Heart left ventricle (tissue), 16 donors: ENCODE measurements around the gene TSNAX. TPM values are rescaled to one million over a fixed set of nuclear protein-coding genes. Genes with fewer than 3 reads are reported as not detected.

Experiments used
- ATAC-seq, 4 donors: fragments of 200-7000 bp; cut with Tn5 transposase; one replicate each; pipeline ENCODE4 v1.9.1; 2020 to 2022; ENCODE audit warnings: moderate library complexity in 4 of 4, mild to moderate bottlenecking in 3 of 4, moderate number of reproducible peaks in 1 of 4
- DNase-seq, 5 donors: peaks; one replicate each; pipeline ENCODE4 v3.0.0-alpha.2; 2020
- H3K27ac ChIP-seq, 12 donors: fragments of 200-600 bp; sonication (generic) in 4 of 12; one replicate each; pipeline versions ENCODE4 v1.5.0 to v1.8.0; 2016 to 2022; ENCODE audit warnings: mild to moderate bottlenecking in 2 of 12
- H3K27me3 ChIP-seq, 9 donors: fragments of 200-600 bp; sonication (generic) in 2 of 9; one replicate each; pipeline versions ENCODE4 v1.5.1 to v1.8.0; 2016 to 2022; ENCODE audit warnings: mild to moderate bottlenecking in 3 of 9
- H3K36me3 ChIP-seq, 9 donors: fragments of 200-600 bp; sonication (generic) in 2 of 9; one replicate each; pipeline versions ENCODE4 v1.5.0 to v1.8.0; 2018 to 2022; ENCODE audit warnings: mild to moderate bottlenecking in 2 of 9
- H3K4me1 ChIP-seq, 12 donors: fragments of 200-600 bp; sonication (generic) in 4 of 12; one replicate each; pipeline versions ENCODE4 v1.5.0 to v1.8.0; 2016 to 2022; ENCODE audit warnings: mild to moderate bottlenecking in 3 of 12
- H3K4me3 ChIP-seq, 12 donors: fragments of 200-600 bp; sonication (generic) in 4 of 12; one replicate each; pipeline versions ENCODE4 v1.5.0 to v1.8.0; 2017 to 2022; ENCODE audit warnings: mild to moderate bottlenecking in 9 of 12, moderate library complexity in 4 of 12
- H3K9me3 ChIP-seq, 12 donors: fragments of 200-600 bp; sonication (generic) in 4 of 12; one replicate each; pipeline versions ENCODE4 v1.5.0 to v1.8.0; 2016 to 2022; ENCODE audit warnings: mild to moderate bottlenecking in 1 of 12
- CTCF ChIP-seq, 12 donors: fragments of 200-600 bp; sonication (generic) in 4 of 12; IDR thresholded peaks; one replicate each; pipeline versions ENCODE4 v1.5.0 to v1.8.0; 2018 to 2022; ENCODE audit warnings: antibody characterized with exemption in 12 of 12, mild to moderate bottlenecking in 5 of 12
- POLR2A ChIP-seq, 2 donors: fragments of 450-650 bp; IDR thresholded peaks; one replicate each; pipeline ENCODE4 v1.6.1; 2017; ENCODE audit warnings: antibody characterized with exemption in 2 of 2, mild to moderate bottlenecking in 2 of 2, moderate library complexity in 2 of 2
- WGBS, 4 donors: extraction: QIAGEN DNeasy Blood & Tissue Kit in 2 of 4; methylation state at CpG; one replicate each; pipeline versions ENCODE4 v1.1.5 to v1.1.7; 2013 to 2018; 5-methylcytosine and 5-hydroxymethylcytosine counted together
- intact Hi-C, 10 donors: fragments of 100-400 bp; cut with DNase I; formaldehyde crosslinking; loops; one replicate each; pipeline versions ENCODE4 v1.11.1 to v1.14.2; 2022
- polyA plus RNA-seq, 2 donors: library from polyadenylated mRNA; stranded (reverse); fragments of 200-250 nt; gene quantifications; one replicate each; pipeline ENCODE4 v1.2.3, GENCODE V29; 2013
- total RNA-seq, 9 donors: library from RNA; depleted of rRNA in 2 of 9; stranded (reverse); fragments of >200 nt in 2 of 9; fragmentation: NEBNext Ultra II Directional in 3 of 9; extraction: Animal tissue kit (Norgen Biotek cat#: 25700) in 3 of 9; gene quantifications; one replicate each; pipeline versions ENCODE4 v1.1.0 to v1.2.4, GENCODE V29; 2016 to 2023
- donor health status: ischemic (EF 13 %, LVEDD 7.1; RV severe dilation, severe dysfunction).
- donor health status: healthy with polysubstance abuse.
- donor health status: DM: no; HTN: yes; CAD: no.
- donor health status: DM: no; HTN: no; CAD: no.
- donor health status: ischemic (EF 25% LVEDD 6.9; RV normal size, moderate dysfunction).
- donor health status: ischemic (EF 25% LVEDD 5.7; RV mildly dilated, moderate dysfunction).
- donor health status: healthy.
- donor health status: DM: yes; HTN: yes; CAD: no.
- donor health status: ischemic (EF 35%, LVEDD 5.7; RV mildly dilated, moderate dysfunction).
- donor health status: nonischemic (EF 11% LVEDD 7.7; RV severe dilation, severe dysfunction).
- donor health status: DM: yes; HTN: yes; CAD: no.
- donor health status: PGD.
- donor health status: ischemic (EF 29% LVEDD 5.4; RV normal size, mild dysfunction).
- donor health status: nonischemic (EF 23%, LVEDD 6.1; RV moderate dilation, normal function).

TSNAX gene
- total and polyA plus RNA-seq, 11 donors = 9.7 to 43.5 (median 31.7) TPM

- ATAC-seq (peak in 1 of 4 donors; percentile 50), DNase-seq (no peak)
- H3K27me3 ChIP-seq = no peaks in the 10 kb centered on the region
- H3K27ac ChIP-seq = peak overlapping the region in 1 of 12 donors; percentile 6
- intact Hi-C loops = no loop called here
- H3K4me1 ChIP-seq = peaks cover 0 to 35% (median 15%) of the 10 kb centered on the region in 12 donors
- no peak overlapping the region for H3K4me3 ChIP-seq
- peaks cover 0 to 32% (median 7%) of the 10 kb centered on the region in 9 donors for H3K36me3 ChIP-seq
- H3K9me3 ChIP-seq = no peaks in the 10 kb centered on the region
- TF ChIP-seq POLR2A (IDR thresholded peaks at IDR 0.05) (no peak), CTCF (IDR thresholded peaks at IDR 0.05) (no peak)
- 35 to 52% (median 42%) methylated on average over 2 of the region's 2 CpGs for WGBS, 4 donors
These were observed 24.9 kb downstream of the TSNAX start for GRCh38 chr1:231553320-231553719.

- H3K27ac ChIP-seq = no peak overlapping the region
These were observed 26.5 kb downstream of the TSNAX start for GRCh38 chr1:231554969-231555368.

GRCh38 chr1:231557411-231557810 is 28.9 kb downstream of the TSNAX start:
- TF ChIP-seq POLR2A (IDR thresholded peaks at IDR 0.05) = no peak
- TF ChIP-seq CTCF (IDR thresholded peaks at IDR 0.05) = no peak
- H3K36me3 ChIP-seq = peaks cover 0 to 37% (median 16%) of the 10 kb centered on the region in 9 donors
- no peak for DNase-seq
- intact Hi-C loops = no loop called here
- H3K4me1 ChIP-seq = peaks cover 0 to 24% (median 13%) of the 10 kb centered on the region in 12 donors
- H3K27me3 ChIP-seq = no peaks in the 10 kb centered on the region
- H3K9me3 ChIP-seq = no peaks in the 10 kb centered on the region
- ATAC-seq = no peak
- 94 to 98% (median 97%) methylated on average over 1 of the region's 1 CpG for WGBS, 4 donors
- H3K4me3 ChIP-seq = no peak overlapping the region
- H3K27ac ChIP-seq = peak overlapping the region in 1 of 12 donors; percentile 34

More at GRCh38 chr1:231554969-231555368, 26.5 kb downstream of the TSNAX start:
- no peaks in the 10 kb centered on the region for H3K27me3 ChIP-seq
- DNase-seq (no peak), ATAC-seq (no peak)
- no peaks in the 10 kb centered on the region for H3K9me3 ChIP-seq
- intact Hi-C loops = no loop called here
- peaks cover 0 to 29% (median 13%) of the 10 kb centered on the region in 12 donors for H3K4me1 ChIP-seq
- no peak for TF ChIP-seq CTCF (IDR thresholded peaks at IDR 0.05)
- TF ChIP-seq POLR2A (IDR thresholded peaks at IDR 0.05) = no peak
- H3K36me3 ChIP-seq = peaks cover 0 to 28% (median 9%) of the 10 kb centered on the region in 9 donors
- H3K4me3 ChIP-seq = no peak overlapping the region
- 82 to 89% (median 87%) methylated on average over 2 of the region's 2 CpGs for WGBS, 4 donors

GRCh38 chr1:231557898-231558707 is 29.6 kb downstream of the TSNAX start:
- intact Hi-C loops = no loop called here
- no peaks in the 10 kb centered on the region for H3K27me3 ChIP-seq
- peaks cover 0 to 41% (median 22%) of the 10 kb centered on the region in 9 donors for H3K36me3 ChIP-seq
- 56 to 63% (median 57%) methylated on average over 3 of the region's 3 CpGs for WGBS, 4 donors
- DNase-seq (peak in 2 of 5 donors; percentile 23 to 32), ATAC-seq (peak; percentile 71 to 93 (median 79))
- H3K4me3 ChIP-seq = no peak overlapping the region
- no peaks in the 10 kb centered on the region for H3K9me3 ChIP-seq
- TF ChIP-seq CTCF (IDR thresholded peaks at IDR 0.05) (no peak), POLR2A (IDR thresholded peaks at IDR 0.05) (no peak)
- H3K4me1 ChIP-seq = peaks cover 0 to 24% (median 11%) of the 10 kb centered on the region in 12 donors
- peak overlapping the region in 1 of 12 donors; percentile 34 for H3K27ac ChIP-seq
